NCI-H2029 (cell line): ENCODE data around the gene LAPTM5.

ENCODE experiments used
- DNase-seq: peaks from one replicate; lab custom pipeline; 2025; lab: John Stamatoyannopoulos, UW

The LAPTM5 gene

GRCh38 chr1:30755746-30756145 is 1.8 kb downstream of the LAPTM5 start:
- DNase-seq, result no peak

- DNase-seq, result no peak
These were observed 2.2 kb downstream of the LAPTM5 start for GRCh38 chr1:30755334-30755733.

GRCh38 chr1:30754684-30755171 is 2.8 kb downstream of the LAPTM5 start:
- no peak for DNase-seq

GRCh38 chr1:30753660-30754123 is 3.9 kb downstream of the LAPTM5 start:
- no peak for DNase-seq

GRCh38 chr1:30753118-30753517 is 4.5 kb downstream of the LAPTM5 start:
- no peak for DNase-seq

GRCh38 chr1:30752651-30752908 is 5.0 kb downstream of the LAPTM5 start:
- no peak for DNase-seq

GRCh38 chr1:30751830-30752650 is 5.5 kb downstream of the LAPTM5 start:
- DNase-seq, result no peak

GRCh38 chr1:30750731-30751291 is 6.8 kb downstream of the LAPTM5 start:
- no peak for DNase-seq

- DNase-seq, result no peak
These were observed 7.6 kb downstream of the LAPTM5 start for GRCh38 chr1:30749691-30750583.

GRCh38 chr1:30748699-30749401 is 8.7 kb downstream of the LAPTM5 start:
- no peak for DNase-seq

- DNase-seq, result no peak
These were observed 9.4 kb downstream of the LAPTM5 start for GRCh38 chr1:30748098-30748698.

- no peak for DNase-seq
These were observed 10.3 kb downstream of the LAPTM5 start for GRCh38 chr1:30747033-30748008.

- DNase-seq, result no peak
These were observed 11.2 kb downstream of the LAPTM5 start for GRCh38 chr1:30746212-30747032.

GRCh38 chr1:30745834-30746208 is 11.8 kb downstream of the LAPTM5 start:
- DNase-seq, result no peak

GRCh38 chr1:30745156-30745833 is 12.3 kb downstream of the LAPTM5 start:
- no peak for DNase-seq

GRCh38 chr1:30744060-30744756 is 13.4 kb downstream of the LAPTM5 start:
- DNase-seq, result no peak

GRCh38 chr1:30743584-30744059 is 14.0 kb downstream of the LAPTM5 start:
- DNase-seq, result no peak

- no peak for DNase-seq
These were observed 14.5 kb downstream of the LAPTM5 start for GRCh38 chr1:30742963-30743559.
